H1 (cell line): ENCODE measurements around the gene SMAD6.

Experiments used
- CBX8 ChIP-seq: fragments of 300-800, 300-1000 bp; sonication (generic); IDR thresholded peaks from 2 replicates; pipeline ENCODE4 v1.7.1; 2016; ENCODE audit warnings: low read depth, low read length, borderline replicate concordance
- CHD2 ChIP-seq: IDR thresholded peaks from 2 replicates; pipeline ENCODE4 v1.6.1; 2012; ENCODE audit warnings: low read length, improper control_type of control experiment
- CTCF ChIP-seq, 3 experiments: IDR thresholded peaks; 1 replicate in 2 of 3; 2 replicates in 1 of 3; pipeline versions ENCODE4 v1.5.1 to v1.6.1; 2011; ENCODE audit warnings: low read length in 3 of 3, mild to moderate bottlenecking in 3 of 3, inconsistent platforms in 2 of 3, low read depth in 1 of 3, moderate library complexity in 1 of 3; ENCODE audit not compliant: insufficient read depth in 1 of 3; ENCODE audit errors: control extremely low read depth in 1 of 3
- MAX ChIP-seq: IDR thresholded peaks from 2 replicates; pipeline ENCODE4 v1.6.1; 2012; ENCODE audit warnings: inconsistent platforms

- TF ChIP-seq CTCF (IDR thresholded peaks at IDR 0.05; ENCODE audit: control extremely low read depth in 1 of 3, insufficient read depth in 1 of 3, low read depth in 1 of 3, low read length in 3 of 3) (no peak), CHD2 (no peak), CBX8 (no peak), MAX (no peak)
These were observed 7.8 kb downstream of the SMAD6 start for GRCh38 chr15:66709884-66710283.
